ENCODE measurements around the gene ALG8.

ALG8 gene

DNA sequence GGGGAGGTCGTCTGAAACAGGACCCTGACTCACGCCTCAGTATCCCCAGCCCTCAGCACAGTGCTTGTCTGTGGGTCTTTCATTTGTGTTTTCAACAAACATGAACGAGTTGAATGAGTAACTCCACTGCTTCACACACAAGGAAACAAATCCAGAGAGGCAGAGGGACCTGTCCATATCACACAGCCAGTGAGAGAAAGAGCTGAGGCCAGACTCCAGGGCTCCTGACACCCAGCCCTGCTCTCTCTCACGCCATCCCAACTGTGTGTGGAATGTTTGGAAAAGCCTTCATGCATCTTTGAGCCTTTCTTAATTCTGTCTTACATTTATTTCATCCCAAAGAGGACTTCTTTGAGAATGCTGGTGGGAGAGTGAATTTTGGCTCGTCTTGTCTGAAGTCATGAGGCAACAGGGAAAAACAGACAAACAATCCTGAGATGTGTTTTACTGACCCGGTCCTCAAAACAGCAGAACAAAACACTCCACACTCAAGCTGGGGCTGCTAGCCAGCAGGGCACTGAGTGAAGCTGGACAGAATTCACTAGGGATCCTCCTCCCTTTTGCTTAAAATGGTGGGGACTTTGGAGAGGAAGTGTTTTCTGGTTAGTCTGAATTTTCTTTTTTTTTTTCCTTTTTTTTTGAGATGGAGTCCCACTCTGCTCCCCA lies 19.7 kb upstream of the ALG8 start:
- no peak for DNase-seq (ENCODE audit: low read depth)

DNA sequence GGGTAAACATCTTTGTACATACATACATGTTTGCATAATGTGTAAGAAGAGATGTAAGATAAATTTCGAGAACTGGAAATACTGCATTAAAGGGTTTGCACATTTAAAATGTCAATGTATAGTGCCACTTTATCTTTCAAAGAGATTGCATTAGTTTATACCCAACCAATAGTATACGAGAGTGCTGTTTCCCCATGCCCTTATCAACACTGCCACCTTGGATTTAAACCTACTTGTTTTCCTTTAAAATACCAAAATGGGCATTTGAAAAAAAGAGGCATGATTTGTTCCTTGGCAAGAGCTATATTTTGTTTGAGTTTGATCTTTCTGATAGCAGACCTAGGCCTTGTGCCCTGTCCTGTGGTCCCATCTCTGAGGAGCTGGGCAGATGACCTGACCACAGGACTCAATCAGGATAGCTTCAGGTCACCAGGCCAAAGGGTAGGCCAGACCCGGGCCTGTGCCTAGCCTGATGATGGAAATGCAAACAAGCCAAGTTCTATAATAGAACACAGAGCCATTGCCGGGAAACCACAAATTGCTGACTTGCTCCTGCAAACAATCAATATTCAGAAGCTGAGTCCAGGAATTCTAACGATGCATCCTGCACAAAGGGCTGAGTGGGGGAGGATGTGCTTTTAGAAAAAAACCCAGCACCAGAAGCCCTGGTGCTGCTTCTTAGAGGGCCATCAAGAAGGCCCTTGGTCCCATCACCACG lies 16.9 kb upstream of the ALG8 start:
- no peak for DNase-seq (ENCODE audit: low read depth)

DNA sequence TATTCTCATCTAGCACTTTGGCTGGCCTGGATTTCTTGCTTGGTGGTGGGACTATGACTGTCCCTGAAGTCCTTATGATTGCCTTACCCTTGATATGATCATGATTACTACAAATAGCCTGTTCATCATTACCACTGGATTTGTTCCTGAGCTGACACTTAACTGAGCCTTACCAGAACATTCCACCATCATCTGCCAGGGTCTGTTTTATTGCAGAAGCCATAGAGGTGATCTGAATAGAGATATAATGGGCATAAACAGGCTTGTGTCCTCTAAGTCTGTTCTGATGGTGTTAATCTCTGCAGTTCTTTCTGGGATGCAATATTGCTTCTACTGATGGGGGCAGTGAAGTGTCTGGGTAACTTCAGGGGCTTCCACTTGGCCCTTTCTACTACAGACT lies 12.4 kb upstream of the ALG8 start:
- DNase-seq (ENCODE audit: low read depth) = no peak

DNA sequence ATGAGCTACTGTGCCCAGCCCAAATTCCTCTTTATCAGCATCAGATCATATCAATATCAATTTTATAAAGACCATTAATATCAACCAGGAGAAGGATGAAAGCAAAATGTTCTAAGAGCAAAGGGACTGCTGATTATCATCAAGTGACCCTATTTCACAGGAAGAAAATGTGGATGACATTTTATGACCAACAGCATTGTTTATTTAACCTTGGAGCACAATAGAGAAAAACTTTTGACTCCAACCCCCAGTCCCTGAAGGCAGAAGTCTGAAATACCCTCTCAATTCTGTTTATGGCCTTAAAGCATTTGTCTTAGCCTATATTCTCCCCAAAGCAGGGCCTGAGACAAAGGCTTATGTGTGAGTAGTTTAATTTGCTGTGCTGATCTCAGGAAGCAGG lies 11.3 kb upstream of the ALG8 start:
- no peak for DNase-seq (ENCODE audit: low read depth)

DNA sequence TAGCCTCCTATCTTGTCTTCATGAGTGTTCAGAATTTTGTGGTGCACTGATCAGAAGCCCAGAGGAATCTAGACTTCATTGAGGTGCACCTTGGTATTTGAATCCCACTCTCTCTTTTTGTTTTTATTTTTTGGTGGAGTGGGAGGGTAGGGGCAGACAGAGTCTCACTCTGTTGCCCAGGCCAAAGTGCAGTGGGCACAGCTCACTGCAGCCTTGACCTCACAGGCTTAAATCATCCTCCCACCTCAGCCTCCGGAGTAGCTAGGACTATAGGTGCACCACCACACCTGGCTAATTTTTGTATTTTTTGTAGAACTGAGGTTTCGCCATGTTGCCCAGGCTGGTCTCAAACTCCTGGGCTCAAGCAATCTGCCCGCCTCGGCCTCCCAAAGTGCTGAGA lies 10.9 kb upstream of the ALG8 start:
- DNase-seq (ENCODE audit: low read depth) = no peak

DNA sequence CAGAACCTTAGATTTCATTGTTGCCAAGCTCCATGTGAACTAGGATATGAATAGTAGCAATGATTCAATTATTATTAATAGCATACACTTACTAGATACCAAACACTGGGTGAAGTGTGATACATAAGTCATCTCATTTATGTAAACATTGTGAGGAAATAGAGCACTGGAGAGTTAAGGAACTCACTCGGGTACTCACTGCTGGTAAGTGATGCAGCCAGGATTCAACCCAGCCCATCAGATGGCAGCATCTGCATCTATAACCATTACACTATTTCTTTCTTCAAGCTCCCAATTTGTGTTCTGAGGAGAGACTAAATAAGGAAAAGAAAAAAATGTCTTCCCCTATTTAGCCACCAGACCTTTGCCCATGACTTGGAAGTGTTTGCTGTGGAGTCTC lies 10.2 kb upstream of the ALG8 start:
- DNase-seq (ENCODE audit: low read depth) = no peak

- no peak for DNase-seq (ENCODE audit: low read depth)
Observed at GRCh38 chr11:78147807-78148206, 8.4 kb upstream of the ALG8 start.

DNA sequence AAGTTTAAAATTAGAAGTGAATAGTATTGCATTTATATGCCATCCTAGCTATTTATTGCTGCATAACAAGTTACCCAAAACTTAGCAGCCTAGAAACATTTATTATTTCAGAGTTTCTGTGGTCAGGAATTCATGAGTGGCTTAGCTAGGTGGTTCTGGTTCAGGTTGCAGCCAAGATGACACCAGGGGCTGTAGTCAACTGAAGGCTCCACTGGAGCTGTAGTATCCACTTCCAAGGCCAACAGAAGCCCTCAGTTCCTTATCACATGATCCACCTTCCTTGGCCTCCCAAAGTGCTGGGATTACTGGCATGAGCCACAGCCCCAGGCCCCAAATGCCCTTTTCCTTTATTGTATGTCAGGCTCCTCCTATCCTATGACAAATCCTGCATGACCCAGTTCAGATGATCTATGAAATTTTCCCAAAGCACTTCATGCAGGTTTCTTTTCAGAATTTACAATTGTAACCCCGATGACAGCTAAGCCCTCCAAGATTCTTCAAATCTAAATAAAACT lies 6.1 kb upstream of the ALG8 start:
- no peak for DNase-seq (ENCODE audit: low read depth)

- no peak for DNase-seq (ENCODE audit: low read depth)
Observed at GRCh38 chr11:78140392-78141077, 1.1 kb upstream of the ALG8 start.

DNA sequence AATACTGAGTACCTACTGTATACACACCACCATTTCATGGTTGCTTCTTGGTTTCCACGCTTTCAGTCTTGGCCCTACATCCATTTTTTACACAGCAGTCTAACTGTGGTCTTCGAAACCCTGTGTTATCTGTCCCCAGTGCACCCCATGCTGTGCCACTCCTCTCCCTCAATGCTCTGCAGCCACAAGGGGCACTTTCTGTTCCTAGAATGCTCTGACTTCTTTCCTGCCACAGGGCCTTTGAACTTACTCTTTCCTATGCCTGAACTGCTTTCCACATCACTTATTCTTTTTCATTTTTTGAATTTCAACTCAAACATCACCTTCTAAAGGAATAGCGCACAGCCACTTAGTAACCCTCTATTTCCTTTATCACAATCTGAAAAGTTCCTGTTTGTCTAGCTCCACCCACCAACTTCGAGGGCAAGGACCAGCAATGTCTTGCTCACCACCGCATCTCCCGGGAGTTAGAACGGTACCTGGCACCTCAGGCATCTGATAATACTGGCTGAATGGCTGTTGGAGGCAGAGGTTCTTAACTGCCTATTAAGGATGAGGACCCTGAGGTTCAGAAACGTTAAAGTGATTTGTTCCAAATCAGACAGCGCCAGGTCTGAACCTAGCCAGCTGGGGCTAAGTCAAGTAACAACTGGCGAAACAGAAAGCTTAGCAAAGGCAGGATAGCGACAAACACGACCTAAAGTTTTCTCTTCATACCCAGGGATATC lies 568 bp downstream of the ALG8 start:
- DNase-seq (ENCODE audit: low read depth) = no peak

- no peak for DNase-seq (ENCODE audit: low read depth)
Observed at GRCh38 chr11:78138291-78138690, 1.1 kb downstream of the ALG8 start.

DNA sequence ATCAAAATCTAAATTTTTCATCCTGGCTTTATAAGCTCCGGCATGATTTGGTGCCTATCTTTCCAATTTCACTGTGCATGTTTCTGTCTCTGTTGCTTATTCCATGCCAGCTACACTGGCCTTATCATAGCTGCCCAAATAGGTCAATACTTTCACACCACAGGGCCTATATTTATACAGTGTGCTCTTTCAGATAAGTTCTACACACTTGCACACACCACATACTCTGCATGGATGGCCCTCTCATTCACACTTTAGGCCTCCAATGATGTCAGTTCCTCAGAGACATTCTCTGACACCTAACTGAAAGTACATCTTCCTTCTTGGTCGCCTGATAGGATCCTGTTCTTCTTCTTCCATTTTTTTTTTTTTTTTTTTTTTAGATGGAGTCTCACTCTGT lies 7.0 kb downstream of the ALG8 start:
- DNase-seq (ENCODE audit: low read depth) = no peak

DNA sequence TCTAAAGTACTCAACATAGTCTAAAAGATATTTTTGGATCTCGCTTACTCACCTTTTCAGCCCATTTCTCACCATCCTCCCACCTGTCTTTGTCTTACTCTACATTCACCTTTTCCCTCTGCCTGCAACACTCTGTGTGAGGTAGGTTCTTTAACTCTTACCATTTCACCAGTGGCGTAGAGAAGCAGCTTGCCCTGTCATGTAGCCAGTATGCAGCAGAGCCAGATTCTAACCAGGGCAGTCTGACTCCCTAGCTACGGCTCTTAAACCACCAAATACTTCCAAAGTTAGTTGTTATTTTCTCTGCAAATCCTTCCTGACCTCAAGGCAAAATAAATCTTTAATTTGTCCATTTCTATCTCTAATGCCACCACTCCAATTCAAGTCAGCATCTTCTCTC lies 7.5 kb downstream of the ALG8 start:
- DNase-seq (ENCODE audit: low read depth) = no peak

DNA sequence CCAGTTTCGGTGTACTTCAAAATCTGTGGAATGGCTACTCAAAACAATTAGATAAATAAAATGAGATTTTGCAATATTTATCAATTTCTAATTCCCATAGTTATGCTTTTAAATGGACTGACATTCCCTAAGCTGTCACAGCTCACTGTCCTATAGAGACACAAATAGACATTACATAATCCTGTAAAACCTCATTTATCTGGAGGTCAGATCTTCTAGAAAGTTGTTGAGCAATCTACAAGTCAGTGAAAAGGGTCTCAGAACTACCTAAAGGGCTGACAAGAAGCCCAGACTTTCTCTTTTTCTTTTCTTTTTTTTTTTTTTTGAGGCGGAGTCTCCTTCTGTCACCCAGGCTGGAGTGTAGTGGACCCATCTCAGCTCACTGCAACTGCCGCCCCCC lies 12.0 kb downstream of the ALG8 start:
- no peak for DNase-seq (ENCODE audit: low read depth)

DNA sequence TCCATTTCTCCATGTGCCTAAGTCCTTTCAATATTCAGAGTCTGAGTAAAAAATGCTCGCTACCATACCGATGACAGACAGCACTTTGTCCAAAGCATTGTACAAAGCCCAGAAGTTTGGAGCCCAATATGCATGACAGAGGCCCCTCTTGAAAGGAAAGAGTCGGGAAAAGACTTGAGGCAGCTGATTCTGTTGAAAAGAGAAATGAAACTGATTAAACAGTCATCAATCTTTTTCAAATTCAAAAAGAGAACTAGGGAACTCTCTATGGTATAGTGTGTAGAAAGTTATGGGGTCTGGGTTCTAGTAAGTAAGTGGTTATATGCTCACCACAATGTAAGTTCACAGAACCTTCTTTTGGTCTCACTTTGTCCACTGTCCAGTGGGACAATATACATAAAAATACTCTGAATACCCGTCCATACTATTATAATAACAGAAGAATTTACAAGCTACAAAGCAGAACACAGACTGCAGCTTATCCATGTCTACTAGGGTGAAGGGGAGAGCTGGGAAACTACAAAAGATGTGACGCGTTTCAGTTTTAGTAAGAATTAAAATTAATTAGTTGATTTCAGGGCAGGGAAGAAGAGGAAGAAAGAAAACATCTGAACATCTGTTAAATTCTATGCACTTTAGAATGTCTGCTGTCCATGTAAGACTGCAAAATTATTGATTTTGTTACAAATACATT lies 26.7 kb downstream of the ALG8 start:
- no peak for DNase-seq (ENCODE audit: low read depth)

- DNase-seq (ENCODE audit: low read depth) = no peak
Observed at GRCh38 chr11:78111298-78111697, 28.1 kb downstream of the ALG8 start.

DNA sequence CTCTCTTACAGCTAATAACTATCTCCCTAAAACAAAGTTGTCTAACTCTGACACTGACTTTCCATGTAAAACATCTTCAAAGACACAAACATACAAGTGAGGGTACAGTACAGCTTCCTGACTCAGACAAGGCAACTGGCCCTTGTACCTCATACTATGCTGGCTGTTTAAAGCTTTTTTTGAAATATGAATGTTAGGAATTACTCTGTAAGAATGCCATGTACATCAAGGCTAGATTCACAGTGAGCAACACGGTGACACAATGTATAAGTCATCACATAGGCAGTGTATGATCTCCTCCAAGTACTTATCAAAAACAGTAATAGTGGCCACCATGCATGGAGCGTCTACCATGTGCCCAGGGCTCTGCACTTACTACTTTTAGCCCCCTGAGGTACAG lies 28.6 kb downstream of the ALG8 start:
- no peak for DNase-seq (ENCODE audit: low read depth)

DNA sequence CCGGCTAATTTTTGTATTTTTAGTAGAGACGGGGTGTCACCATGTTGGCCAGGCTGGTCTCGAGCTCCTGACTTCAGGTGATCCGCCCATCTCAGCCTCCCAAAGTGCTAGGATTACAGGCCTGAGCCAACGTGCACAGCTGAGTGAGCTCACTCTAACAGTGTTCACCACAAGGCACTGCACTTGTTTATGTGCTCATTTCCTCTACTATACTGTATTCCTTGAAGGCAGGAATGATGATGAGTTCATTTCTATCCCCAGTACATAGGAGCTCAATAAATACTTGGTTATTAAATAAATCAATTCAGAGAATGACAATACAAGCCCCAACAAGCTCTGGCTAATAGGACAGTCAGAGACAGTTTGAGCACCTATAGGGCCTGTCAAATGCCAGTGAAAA lies 29.1 kb downstream of the ALG8 start:
- no peak for DNase-seq (ENCODE audit: low read depth)

DNA sequence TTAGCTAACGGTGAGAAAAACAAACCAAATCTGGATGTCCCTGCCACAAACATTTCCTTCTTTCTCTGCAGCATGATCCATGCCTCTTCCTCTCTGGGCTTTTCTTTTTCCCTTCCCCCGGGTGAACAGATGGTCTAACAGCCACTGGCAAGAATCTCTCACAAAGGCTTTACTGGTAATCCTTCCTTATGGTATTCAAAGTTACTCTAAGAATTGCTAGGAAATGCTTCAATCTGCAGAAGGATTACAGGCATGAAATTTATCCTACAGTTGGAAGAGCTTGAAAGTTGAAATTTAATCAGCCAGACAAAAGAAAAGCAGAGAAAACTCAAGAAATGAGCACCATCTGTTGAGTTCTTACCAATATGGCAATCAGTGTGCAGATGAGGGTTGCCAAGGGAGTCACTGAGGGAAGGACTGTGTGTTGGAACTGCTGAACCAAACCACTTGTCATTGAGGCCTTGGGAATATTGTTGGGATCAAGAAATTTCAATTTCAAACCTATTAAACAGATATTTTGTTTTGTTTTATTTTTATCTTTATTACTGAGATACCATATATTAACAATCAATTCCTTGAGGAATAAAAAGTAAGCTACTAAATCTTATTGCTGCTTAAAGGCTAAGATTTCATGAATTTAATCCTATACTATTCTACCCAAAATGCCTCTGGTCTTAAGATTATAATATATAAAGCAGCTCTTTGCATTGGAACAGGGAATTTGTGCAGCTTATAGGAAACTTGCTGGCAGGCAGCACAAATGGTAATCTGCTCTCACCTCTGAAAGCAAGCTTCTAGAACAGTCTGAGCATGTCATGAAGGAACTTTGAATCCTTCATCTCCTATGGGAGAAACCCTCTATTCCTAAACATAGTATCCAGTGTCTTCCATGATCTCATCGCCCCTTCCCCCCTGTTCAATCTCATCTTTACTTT lies 30.1 kb downstream of the ALG8 start:
- DNase-seq (ENCODE audit: low read depth) = no peak

DNA sequence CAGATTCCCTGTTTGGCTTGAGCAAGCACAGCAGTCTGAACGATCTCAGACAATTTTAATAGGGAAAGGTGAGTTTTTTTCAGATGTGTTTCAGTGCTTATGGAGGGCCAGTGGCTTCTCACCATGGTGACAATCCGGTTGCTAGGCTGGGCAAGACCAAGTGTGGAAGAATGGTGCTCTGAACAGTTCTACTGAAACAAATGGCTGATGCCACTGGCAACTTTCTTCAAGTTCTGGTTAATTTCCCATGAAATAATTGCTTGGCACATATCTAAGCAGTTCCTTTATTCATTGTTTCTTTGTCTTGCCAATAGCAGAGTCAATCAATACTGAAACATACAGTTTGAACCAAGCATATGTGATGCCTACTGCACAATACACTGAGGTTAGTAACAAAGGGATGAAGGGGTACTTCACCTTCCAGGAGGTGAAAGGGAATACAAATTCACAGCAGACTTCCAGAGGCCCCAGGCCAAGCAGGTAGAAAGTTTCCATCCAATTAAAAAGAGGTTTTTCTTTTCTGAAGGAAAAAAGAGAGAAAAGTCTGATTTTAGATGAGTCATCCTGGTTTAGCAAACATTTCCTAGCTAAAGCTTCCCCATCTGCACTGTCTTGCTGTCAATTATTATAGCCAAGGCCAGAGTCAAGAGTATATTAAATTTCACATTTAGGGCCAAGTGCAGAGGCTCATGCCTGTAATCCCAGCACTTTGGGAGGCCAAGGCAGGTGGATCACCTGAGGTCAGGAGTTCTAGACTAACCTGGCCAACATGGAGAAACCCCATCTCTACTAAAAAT lies 38.6 kb downstream of the ALG8 start:
- no peak for DNase-seq (ENCODE audit: low read depth)
